ENCODE data around the gene INSR.

DNA sequence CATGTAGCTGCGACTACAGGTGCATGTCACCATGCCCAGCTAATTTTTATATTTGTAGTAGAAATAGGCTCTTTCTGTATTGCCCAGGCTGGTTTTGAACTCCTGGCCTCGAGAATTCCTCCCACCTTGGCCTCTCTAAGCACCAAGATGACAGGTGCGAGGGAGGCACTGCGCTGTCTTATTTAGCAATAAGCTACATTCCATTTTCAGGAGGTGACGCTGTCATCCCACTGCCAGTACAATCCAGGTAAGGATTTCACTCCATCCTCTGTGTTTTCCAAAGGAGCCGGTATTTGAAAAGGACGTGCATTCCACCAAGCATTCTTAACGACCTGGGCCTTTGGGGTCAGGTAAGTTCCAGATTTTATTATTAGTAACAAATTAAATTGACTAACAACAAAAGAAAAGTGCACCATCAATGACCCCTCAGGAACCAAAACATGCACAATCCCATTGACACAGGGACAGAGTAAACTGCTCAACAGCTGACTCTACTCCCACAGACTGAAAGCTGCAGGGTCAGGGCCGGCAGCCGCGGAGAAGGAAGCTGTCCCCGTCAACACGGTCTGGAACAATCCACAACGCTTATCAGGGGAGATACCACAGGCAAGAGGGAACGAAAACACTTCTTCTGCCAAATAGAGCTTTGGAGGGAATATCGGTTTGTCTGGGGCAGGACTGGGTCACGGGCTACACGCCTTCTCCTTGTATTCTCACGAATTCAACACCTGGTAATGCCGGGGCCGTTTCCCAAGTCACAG lies 82.8 kb downstream of the INSR start:
- TF ChIP-seq, protein P1, sequence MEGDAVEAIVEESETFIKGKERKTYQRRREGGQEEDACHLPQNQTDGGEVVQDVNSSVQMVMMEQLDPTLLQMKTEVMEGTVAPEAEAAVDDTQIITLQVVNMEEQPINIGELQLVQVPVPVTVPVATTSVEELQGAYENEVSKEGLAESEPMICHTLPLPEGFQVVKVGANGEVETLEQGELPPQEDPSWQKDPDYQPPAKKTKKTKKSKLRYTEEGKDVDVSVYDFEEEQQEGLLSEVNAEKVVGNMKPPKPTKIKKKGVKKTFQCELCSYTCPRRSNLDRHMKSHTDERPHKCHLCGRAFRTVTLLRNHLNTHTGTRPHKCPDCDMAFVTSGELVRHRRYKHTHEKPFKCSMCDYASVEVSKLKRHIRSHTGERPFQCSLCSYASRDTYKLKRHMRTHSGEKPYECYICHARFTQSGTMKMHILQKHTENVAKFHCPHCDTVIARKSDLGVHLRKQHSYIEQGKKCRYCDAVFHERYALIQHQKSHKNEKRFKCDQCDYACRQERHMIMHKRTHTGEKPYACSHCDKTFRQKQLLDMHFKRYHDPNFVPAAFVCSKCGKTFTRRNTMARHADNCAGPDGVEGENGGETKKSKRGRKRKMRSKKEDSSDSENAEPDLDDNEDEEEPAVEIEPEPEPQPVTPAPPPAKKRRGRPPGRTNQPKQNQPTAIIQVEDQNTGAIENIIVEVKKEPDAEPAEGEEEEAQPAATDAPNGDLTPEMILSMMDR (IDR thresholded peaks at IDR 0.05; ENCODE audit: insufficient read depth, low read depth, low read length) = no peak
- no peak for TF ChIP-seq EZH2 (IDR thresholded peaks at IDR 0.05; ENCODE audit: insufficient read depth, low read length)

Data from astrocyte (in vitro differentiated cells and primary cell).